Measurements from ENCODE around the gene MED25.

DNA sequence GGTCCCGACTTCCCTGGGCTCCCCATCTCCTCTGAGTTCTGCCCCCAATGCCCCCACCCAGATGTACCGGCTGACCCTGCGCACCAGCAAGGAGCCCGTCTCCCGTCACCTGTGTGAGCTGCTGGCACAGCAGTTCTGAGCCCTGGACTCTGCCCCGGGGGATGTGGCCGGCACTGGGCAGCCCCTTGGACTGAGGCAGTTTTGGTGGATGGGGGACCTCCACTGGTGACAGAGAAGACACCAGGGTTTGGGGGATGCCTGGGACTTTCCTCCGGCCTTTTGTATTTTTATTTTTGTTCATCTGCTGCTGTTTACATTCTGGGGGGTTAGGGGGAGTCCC is 11.5 kb upstream of the MED25 start:
- no peak for TF ChIP-seq MXI1 (IDR thresholded peaks at IDR 0.05; ENCODE audit: low read depth, low read length)
- TF ChIP-seq, protein P1, sequence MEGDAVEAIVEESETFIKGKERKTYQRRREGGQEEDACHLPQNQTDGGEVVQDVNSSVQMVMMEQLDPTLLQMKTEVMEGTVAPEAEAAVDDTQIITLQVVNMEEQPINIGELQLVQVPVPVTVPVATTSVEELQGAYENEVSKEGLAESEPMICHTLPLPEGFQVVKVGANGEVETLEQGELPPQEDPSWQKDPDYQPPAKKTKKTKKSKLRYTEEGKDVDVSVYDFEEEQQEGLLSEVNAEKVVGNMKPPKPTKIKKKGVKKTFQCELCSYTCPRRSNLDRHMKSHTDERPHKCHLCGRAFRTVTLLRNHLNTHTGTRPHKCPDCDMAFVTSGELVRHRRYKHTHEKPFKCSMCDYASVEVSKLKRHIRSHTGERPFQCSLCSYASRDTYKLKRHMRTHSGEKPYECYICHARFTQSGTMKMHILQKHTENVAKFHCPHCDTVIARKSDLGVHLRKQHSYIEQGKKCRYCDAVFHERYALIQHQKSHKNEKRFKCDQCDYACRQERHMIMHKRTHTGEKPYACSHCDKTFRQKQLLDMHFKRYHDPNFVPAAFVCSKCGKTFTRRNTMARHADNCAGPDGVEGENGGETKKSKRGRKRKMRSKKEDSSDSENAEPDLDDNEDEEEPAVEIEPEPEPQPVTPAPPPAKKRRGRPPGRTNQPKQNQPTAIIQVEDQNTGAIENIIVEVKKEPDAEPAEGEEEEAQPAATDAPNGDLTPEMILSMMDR (IDR thresholded peaks at IDR 0.05), result no peak
- TF ChIP-seq, protein P2, sequence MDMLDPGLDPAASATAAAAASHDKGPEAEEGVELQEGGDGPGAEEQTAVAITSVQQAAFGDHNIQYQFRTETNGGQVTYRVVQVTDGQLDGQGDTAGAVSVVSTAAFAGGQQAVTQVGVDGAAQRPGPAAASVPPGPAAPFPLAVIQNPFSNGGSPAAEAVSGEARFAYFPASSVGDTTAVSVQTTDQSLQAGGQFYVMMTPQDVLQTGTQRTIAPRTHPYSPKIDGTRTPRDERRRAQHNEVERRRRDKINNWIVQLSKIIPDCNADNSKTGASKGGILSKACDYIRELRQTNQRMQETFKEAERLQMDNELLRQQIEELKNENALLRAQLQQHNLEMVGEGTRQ (IDR thresholded peaks at IDR 0.05; ENCODE audit: borderline replicate concordance, low read depth, low read length), result no peak
- TF ChIP-seq, protein P3, sequence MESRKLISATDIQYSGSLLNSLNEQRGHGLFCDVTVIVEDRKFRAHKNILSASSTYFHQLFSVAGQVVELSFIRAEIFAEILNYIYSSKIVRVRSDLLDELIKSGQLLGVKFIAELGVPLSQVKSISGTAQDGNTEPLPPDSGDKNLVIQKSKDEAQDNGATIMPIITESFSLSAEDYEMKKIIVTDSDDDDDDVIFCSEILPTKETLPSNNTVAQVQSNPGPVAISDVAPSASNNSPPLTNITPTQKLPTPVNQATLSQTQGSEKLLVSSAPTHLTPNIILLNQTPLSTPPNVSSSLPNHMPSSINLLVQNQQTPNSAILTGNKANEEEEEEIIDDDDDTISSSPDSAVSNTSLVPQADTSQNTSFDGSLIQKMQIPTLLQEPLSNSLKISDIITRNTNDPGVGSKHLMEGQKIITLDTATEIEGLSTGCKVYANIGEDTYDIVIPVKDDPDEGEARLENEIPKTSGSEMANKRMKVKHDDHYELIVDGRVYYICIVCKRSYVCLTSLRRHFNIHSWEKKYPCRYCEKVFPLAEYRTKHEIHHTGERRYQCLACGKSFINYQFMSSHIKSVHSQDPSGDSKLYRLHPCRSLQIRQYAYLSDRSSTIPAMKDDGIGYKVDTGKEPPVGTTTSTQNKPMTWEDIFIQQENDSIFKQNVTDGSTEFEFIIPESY (IDR thresholded peaks at IDR 0.05; ENCODE audit: borderline replicate concordance, low read depth), result no peak
- no peak for TF ChIP-seq POLR2AphosphoS5 (IDR thresholded peaks at IDR 0.05; ENCODE audit: low read depth, low read length)
